GM19239 (cell line): ENCODE data around the gene GNAT1.

Source experiments
- DNase-seq: peaks from one replicate; pipeline ENCODE4 v3.0.0; 2011; ENCODE audit warnings: low spot score; ENCODE audit not compliant: insufficient read length
- FAIRE-seq: peaks from 2 replicates; lab custom pipeline; 2011; peaks lifted over from hg19 to GRCh38; lab: Jason Lieb, UNC

The GNAT1 gene

DNA sequence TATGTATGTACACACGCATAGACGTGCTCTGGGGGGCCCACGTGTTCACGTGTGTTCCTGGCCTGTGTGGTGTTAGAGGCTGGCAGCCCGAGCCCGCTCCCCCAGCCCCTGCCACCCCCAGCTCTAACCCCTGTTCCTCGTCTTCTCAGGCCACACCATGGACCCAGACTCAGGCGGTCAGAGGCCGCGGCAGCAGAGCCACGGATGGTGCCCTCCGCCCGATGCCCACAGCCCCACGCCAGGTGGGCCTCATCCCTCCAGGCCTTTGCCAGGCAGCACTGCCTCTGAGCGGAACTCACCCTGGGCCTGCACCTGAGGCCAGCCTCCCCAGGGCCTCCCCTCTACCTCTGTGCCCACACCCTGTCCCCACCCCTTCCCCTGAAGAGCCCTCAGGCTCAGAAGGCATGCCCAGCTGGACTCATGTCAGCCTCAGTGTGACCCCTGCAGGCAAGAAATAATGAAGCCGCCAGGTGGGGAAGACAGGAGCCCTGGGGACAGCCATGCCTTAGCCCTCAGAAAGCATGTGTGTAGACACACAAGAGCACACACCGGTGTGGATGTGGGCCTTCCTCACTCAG is 16.4 kb upstream of the GNAT1 start:
- no peak for DNase-seq
- no peak for FAIRE-seq

DNA sequence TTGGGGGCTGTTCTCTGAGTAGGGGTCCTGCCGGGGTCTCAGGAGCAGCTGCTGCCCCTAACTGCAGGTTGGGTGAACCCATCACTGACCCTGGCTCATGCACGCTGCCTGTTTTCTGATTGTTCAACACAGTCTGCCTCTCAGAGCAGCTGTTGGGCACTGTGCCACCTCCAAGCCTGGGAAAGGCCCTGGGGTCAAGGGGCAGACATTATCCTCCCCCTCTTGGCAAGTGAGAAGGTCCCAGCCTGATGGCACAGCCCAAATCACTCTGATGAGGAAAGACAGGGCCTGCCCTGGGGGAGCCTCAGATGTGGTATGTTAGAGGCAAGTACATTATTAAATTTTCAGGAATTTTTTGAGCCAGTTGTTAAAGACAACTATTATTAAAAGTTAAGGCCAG is 14.1 kb upstream of the GNAT1 start:
- FAIRE-seq (no peak), DNase-seq (no peak)

DNA sequence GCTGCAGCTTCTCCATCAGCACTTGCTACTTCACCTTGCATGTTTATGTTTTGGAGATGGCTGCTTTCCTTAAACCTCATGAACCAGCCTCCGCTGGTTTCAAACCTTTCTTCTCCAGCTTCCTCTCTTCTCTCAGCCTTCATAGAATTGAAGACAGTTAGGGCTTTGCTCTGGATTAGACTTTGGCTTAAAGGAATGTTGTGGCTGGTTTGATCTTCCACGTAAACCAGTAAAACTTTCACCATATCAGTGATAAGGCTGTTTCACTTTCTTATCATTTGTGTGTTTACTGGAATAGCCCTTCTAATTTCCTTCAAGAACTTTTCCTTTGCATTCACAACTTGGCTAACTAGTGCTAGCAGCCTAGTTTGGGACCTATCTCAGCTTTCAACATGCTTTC is 11.7 kb upstream of the GNAT1 start:
- FAIRE-seq (no peak), DNase-seq (no peak)

DNA sequence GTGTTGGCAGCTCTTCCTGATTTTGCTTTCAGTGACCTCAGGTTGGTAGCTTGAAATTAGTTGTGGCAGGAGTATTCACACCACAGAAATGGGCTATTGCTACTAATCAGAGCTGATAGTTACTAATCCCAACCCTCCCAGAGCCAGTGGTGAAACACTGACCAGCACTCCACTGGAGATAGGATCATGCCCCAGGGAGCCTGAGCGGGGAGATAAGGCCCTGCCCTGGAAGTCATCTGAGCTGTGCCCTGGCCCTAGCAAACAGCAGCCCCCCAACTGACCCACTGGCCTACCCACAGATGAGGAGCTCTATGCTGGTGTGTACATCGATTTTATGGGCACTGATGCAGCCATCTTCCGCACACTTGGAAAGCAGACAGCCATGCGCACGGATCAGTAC is 9.4 kb upstream of the GNAT1 start:
- no peak for FAIRE-seq
- no peak for DNase-seq

DNA sequence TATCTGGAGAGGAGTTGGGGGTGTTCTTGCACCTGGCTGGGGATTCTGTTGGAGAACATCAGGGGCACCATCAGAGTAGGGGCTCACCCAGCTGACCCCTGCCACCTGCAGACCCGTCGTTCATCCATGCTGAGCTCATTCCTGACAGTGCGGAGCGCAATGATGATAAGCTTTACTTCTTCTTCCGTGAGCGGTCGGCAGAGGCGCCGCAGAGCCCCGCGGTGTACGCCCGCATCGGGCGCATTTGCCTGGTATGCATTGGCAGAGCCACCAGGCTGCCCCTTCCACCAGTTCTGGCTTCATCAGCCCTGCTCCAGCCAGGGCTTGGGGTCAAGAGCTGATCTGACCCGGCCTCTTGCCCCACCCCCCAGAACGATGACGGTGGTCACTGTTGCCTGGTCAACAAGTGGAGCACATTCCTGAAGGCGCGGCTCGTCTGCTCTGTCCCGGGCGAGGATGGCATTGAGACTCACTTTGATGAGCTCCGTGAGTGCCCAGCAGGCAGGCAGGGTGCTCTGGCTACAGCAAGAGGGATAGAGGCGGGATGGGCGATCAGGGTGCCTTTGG is 8.8 kb upstream of the GNAT1 start:
- FAIRE-seq (no peak), DNase-seq (no peak)

DNA sequence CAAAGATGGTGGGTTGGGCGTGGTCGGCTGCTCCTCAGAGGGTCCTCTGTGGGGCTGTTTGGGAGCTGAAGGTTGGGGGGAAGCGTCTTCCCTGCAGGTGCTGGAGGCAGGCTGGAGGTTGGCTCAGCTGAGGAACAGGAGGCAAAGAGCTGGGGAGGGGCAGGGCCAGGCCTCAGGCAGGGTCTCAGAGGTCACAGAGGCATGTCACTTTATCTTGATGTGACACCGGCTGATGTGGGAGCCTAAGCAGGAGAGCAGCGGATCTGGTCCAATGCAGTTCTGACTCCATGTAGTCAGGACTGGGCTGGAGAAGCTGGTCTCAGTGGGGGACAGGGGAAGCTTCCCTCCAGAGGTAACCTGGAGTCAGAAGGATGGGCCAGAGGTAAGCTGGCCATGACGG is 7.7 kb upstream of the GNAT1 start:
- DNase-seq (no peak), FAIRE-seq (no peak)

DNA sequence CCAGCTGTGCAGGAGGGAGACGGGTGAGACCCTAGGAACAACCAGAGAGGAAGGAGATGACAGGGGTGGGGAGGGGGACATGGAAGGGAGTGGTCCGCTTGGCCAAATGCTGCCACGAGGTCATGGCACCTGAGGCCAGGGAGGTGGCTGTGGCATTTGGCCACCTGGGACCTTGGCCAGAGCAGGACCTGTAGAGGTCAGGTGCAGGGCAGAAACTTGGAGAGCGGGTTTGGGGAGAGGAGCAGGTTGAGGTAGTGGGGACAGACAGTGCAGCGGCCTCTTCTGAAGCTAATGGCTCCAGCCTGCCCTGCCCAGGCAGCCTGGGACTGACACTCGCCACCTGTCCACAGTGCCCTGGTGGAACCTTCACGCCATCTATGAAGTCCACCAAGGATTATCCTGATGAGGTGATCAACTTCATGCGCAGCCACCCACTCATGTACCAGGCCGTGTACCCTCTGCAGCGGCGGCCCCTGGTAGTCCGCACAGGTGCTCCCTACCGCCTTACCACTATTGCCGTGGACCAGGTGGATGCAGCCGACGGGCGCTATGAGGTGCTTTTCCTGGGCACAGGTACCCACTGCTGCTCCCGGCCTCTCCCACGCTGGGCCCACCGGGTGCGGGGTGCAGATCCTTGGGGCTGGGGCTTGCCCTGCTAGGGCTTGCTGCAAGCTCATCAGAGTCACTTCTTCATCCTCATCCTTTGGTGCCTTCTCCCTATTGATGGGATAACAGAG is 7.0 kb upstream of the GNAT1 start:
- FAIRE-seq = no peak

DNA sequence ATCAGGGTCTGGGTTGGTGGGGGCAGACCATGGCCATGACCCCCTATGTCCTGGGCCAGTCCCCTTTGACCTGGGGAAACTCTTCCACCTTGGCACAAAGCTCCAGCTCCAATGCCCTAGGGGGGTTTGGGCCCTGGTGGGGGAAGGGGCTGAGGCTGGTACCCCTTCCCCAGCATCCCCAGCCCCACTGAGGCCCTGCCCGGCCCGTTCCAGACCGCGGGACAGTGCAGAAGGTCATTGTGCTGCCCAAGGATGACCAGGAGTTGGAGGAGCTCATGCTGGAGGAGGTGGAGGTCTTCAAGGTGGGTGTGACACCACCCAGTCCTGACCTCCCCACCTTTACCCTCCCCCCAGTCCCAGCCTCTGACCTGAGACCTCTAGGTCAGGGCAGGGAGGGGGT is 6.2 kb upstream of the GNAT1 start:
- FAIRE-seq = no peak
- no peak for DNase-seq

More for the DNA sequence above, 7.0 kb upstream of the GNAT1 start:
- DNase-seq = no peak

DNA sequence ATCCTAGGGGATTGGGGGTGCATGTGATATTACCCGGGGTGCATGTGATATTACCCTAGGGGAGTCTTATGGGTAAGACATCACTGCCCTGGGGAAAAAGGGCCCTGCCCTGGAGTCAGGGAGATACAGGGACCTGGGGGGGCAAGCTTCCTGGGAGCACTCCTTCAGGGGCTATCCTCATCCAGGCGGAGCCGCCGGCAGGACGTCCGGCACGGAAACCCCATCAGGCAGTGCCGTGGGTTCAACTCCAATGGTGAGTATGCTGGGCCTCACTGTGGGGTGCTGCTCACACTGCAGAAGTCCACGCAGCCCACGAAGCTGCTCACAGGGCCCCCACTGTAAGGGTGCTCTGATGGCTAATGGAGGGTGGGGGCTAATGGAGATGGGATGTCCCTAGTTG is 5.3 kb upstream of the GNAT1 start:
- no peak for FAIRE-seq
- DNase-seq = no peak

DNA sequence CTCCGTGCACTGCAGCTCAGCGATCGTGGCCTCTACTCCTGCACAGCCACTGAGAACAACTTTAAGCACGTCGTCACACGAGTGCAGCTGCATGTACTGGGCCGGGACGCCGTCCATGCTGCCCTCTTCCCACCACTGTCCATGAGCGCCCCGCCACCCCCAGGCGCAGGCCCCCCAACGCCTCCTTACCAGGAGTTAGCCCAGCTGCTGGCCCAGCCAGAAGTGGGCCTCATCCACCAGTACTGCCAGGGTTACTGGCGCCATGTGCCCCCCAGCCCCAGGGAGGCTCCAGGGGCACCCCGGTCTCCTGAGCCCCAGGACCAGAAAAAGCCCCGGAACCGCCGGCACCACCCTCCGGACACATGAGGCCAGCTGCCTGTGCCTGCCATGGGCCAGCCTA is 3.7 kb upstream of the GNAT1 start:
- DNase-seq (no peak), FAIRE-seq (no peak)

DNA sequence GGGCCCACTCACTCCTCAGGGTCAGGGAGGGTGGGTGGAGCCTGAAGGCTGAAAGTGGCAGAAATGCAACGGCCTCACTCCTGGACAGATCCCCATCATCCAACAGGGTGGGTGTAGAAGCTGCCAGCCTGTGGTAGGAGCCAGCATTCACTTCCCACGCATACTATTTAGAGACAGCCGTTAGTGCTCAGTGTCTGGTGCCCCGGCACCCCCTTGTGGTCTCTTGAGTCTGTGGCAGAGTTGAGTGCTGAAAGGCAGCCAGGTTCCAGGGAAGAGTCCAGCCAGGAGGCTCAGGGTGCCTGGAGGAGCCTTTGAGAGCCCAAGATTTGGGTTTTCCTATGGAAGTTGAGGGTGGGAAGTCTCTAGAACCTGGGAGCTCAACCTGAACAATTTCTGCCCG is 2.1 kb upstream of the GNAT1 start:
- FAIRE-seq = no peak
- no peak for DNase-seq

DNA sequence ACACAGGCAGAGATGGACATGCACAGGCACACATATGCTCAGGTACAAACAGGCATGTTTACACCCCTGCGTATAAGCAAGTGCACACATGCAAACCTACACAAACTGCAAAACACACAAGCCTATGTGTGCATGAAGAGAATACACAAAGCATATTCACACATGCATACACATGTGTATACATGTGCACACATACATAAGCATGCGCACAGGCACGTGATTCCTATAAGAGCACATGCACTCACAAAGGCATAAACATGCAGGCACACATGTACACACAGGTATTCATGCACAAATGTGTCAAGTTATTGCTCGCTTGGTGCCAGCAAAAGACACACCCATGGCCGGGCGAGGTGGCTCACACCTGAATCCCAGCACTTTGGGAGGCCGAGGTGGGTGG is 1.4 kb upstream of the GNAT1 start:
- FAIRE-seq = no peak

DNA sequence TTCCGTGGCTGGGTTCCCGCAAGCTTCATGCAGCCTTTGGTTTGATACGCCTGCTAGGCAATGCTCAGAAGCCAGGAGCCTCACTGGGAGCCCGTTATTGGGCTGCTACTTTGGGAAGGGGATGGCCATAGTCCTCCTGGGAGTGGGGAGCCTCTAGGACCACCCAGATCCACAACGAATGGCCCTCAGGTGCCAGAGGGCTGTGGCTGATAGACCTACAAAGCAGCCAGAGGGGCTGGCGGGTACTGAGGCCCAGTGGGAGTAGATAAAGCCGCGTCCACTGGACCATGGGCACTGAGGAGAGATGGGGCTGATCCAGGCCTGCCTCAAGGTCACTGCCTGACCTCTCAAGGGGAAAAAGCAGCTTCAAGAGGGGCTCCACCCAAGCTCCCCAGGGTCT is 714 bp downstream of the GNAT1 start:
- DNase-seq = no peak
- FAIRE-seq = no peak

More for the DNA sequence above, 1.4 kb upstream of the GNAT1 start:
- DNase-seq = no peak

DNA sequence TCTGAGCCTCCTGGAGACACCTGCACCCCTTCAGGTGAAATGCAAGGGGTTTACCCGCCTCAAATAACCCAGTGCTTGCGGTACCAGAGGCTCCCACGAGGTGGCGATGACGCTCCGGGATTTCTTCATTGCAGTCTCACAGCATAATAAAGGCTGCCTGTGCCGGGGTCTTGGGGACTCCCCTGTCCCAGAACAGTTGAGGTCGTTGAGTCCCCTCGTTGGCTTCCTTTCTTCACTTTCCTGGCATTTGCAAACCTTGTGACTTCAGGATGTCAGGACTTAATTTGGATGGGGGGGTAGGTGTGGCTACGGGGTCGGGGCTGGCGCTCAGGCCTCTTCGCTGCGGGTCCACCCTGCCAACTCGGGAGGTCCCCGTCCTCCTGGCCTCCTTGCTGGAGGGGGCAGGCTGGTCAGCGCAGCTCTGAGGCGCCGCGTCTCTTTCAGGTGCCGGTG is 1.3 kb downstream of the GNAT1 start:
- FAIRE-seq (peak; percentile 99), DNase-seq (peak; percentile 97)

DNA sequence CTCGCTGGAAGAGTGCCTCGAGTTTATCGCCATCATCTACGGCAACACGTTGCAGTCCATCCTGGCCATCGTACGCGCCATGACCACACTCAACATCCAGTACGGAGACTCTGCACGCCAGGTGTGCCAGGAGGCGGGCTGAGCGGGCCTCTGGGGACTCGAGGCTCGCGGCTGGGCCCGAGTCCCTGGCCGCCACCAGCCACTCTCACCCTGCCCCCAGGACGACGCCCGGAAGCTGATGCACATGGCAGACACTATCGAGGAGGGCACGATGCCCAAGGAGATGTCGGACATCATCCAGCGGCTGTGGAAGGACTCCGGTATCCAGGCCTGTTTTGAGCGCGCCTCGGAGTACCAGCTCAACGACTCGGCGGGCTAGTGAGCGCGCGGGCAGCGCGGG is 1.9 kb downstream of the GNAT1 start:
- FAIRE-seq (no peak), DNase-seq (no peak)

DNA sequence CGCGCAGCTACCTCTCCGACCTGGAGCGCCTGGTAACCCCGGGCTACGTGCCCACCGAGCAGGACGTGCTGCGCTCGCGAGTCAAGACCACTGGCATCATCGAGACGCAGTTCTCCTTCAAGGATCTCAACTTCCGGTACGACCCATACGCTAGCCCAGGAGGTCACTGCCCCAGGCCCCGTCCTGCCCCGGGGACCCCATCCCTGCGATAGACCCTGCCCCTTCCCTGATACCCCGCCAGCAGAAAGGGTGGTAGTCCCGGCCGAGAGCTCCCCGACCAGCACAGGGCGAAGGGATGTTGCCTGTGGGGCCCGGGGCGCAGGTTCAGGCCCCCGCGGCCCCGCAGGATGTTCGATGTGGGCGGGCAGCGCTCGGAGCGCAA is 2.3 kb downstream of the GNAT1 start:
- DNase-seq (no peak), FAIRE-seq (no peak)

DNA sequence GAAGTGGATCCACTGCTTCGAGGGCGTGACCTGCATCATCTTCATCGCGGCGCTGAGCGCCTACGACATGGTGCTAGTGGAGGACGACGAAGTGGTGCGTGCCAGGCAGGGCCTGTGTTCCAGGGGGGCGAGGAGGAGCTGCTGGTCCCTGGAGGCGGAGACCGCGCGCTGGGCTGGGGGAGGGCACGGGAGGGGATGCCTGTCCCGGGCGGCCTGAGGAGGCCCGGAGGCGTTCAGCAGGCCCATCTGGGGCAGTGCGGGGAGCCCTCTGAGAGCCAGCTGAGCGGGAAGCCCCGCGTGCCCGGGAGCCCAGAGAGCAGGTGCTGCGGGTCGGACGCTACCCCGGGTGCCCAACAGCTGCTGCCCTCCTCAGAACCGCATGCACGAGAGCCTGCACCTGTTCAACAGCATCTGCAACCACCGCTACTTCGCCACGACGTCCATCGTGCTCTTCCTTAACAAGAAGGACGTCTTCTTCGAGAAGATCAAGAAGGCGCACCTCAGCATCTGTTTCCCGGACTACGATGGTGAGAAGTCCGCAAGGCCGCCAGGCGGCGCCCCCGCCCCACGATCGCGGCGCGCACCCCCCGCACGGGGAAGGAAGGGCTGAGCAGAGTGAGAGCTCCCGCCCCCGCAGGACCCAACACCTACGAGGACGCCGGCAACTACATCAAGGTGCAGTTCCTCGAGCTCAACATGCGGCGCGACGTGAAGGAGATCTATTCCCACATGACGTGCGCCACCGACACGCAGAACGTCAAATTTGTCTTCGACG is 2.9 kb downstream of the GNAT1 start:
- DNase-seq (peak; percentile 76), FAIRE-seq (peak; percentile 78)

DNA sequence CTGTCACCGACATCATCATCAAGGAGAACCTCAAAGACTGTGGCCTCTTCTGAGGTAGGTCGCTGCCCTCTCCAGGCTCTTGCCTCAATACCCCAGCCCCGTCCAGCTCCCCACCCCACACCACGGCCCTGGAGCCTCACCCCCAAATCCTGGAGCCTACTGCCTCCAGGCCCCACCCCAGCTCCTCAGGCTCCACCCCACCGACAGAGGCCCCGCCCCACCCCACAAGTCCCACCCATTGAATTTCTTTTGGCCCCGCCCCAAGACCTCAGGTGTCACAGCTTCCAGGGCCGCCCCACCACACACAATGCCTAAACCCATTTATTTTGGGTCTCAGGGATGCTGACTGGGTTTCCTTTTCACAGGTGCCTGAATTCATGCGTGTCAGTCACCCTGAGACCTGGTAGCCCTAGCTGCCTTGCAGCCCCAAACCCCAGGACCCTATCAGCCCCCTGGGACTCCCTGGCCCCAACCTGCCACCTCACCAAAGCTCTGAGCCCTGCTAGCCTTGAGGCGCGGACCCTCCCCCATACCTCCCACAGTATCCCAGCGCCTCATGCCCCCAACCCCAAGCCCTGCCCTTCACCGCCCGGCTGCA is 3.6 kb downstream of the GNAT1 start:
- FAIRE-seq (peak; percentile 8), DNase-seq (no peak)

DNA sequence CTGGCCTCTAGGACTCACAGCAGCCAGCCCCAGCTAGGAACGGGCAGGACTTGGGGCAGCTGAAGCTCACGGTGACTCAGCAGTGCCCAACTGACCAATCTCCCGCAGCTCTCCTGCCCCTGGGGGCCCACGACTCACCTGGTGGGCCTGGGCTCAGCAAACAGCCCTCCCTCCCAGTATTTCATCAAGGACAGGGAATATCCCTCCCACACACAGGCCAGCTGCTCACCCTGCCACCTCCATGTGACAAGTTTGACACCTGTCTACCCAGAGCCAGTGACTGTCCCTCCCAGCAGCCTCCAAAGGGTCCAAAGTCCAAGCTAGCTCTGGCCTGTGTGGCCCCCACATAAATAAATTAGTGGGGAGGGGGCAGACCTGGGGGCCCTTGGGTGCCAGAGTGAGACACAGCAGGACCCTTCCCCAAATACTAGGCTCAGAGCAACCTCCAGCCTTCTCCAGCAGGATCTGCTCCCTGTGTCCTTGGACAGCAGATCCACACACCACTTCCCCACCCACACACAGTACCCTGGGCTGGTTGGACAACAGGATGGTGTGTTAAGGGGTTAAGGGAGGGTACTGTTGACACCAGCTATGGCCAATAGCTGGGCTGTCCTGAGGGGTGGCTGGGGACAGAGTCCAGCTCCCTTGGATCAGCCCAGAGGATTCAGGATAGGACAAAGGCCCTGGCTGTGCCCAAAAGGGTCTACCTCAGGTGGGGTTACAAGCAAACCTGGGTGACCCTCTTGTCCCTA is 4.3 kb downstream of the GNAT1 start:
- DNase-seq = no peak
- no peak for FAIRE-seq

DNA sequence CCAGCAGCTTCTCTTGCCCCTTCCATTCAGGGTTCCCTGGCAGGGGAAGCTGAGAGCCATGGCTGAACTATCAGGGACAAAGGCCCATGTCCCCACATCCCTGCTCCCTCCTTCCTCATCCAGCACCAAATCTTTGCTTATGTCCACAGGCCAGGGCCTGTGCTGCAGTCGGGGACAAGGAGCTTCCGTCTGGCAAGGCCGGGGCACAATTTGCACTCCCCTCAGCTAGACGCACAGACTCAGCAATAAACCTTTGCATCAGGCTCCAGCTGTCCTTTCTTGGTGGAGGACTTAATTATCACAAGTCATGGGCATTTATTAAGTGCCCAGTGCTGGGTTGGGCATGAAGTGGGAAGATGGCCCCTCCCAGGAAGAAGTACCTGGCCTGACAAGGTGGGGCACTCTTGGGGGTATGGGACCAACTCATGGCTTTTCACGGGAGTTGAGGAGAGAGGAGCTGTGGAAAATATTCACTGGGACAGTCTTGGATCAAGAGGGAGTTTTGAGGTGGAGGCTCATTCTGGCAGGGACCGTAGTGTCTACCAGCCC is 4.9 kb downstream of the GNAT1 start:
- FAIRE-seq (no peak), DNase-seq (no peak)
